GM23338 (cell line): ENCODE results near the gene SSBP2. TPM values are rescaled to one million over a fixed set of nuclear protein-coding genes. Genes with fewer than 3 reads are reported as not detected.

Source experiments
- ATAC-seq: fragments of 200-7000 bp; cut with Tn5 transposase; 3 replicates; pipeline ENCODE4 v1.9.1; 2020
- DNase-seq: peaks from one replicate; pipeline ENCODE4 v3.0.0-alpha.2; 2015; ENCODE audit warnings: low spot score
- H2AFZ ChIP-seq: fragments of 200-600 bp; sonication (generic); 2 replicates; pipeline ENCODE4 v1.8.0; 2016; ENCODE audit warnings: antibody characterized with exemption, mild to moderate bottlenecking, moderate library complexity
- H3F3A ChIP-seq: fragments of 200-600 bp; sonication (generic); replicated peaks from 2 replicates; pipeline ENCODE4 v1.8.0; 2017; ENCODE audit warnings: antibody characterized with exemption, mixed run types, low read depth
- H3K27ac ChIP-seq: fragments of 200-600 bp; sonication (generic); 2 replicates; pipeline ENCODE4 v1.6.1; 2016; ENCODE audit warnings: low read depth
- H3K27me3 ChIP-seq: fragments of 200-600 bp; sonication (generic); 2 replicates; pipeline ENCODE4 v1.8.0; 2016; ENCODE audit warnings: mild to moderate bottlenecking, mixed run types, moderate library complexity; ENCODE audit not compliant: insufficient read depth
- H3K36me3 ChIP-seq: fragments of 200-600 bp; sonication (generic); 2 replicates; pipeline ENCODE4 v1.8.0; 2016; ENCODE audit warnings: mild to moderate bottlenecking; ENCODE audit not compliant: insufficient read depth
- H3K4me1 ChIP-seq: fragments of 200-600 bp; sonication (generic); 2 replicates; pipeline ENCODE4 v1.8.0; 2016; ENCODE audit warnings: mild to moderate bottlenecking, moderate library complexity; ENCODE audit not compliant: insufficient read depth
- H3K4me2 ChIP-seq: fragments of 200-600 bp; sonication (generic); 2 replicates; pipeline ENCODE4 v1.7.1; 2017; ENCODE audit warnings: mixed run types
- H3K4me3 ChIP-seq: fragments of 200-600 bp; sonication (generic); 2 replicates; pipeline ENCODE4 v1.6.1; 2016; ENCODE audit warnings: mixed run types
- H3K79me2 ChIP-seq: fragments of 200-600 bp; sonication (generic); replicated peaks from 2 replicates; pipeline ENCODE4 v1.8.0; 2017; ENCODE audit warnings: mild to moderate bottlenecking; ENCODE audit not compliant: insufficient read depth
- H3K9me2 ChIP-seq: fragments of 200-600 bp; sonication (generic); 2 replicates; pipeline ENCODE4 v1.8.0; 2017; ENCODE audit not compliant: insufficient read depth
- H4K20me1 ChIP-seq: fragments of 200-600 bp; sonication (generic); replicated peaks from 2 replicates; pipeline ENCODE4 v1.8.0; 2017; ENCODE audit warnings: mild to moderate bottlenecking; ENCODE audit not compliant: insufficient read depth
- H3K27ac Mint-ChIP-seq: 2 replicates; pipeline ENCODE4 v1.8.0; 2020; ENCODE audit warnings: inconsistent platforms, mild to moderate bottlenecking, moderate library complexity, mixed read lengths
- H3K27me3 Mint-ChIP-seq: 3 replicates; pipeline ENCODE4 v1.8.0; 2022; ENCODE audit warnings: low read depth, mild to moderate bottlenecking, moderate library complexity, mixed read lengths, inconsistent platforms; ENCODE audit not compliant: insufficient read depth, poor library complexity
- H3K36me3 Mint-ChIP-seq: 3 replicates; pipeline ENCODE4 v1.8.0; 2021; ENCODE audit warnings: low read depth, mild to moderate bottlenecking, inconsistent platforms, moderate library complexity, mixed read lengths
- H3K4me1 Mint-ChIP-seq: 3 replicates; pipeline ENCODE4 v1.8.0; 2020; ENCODE audit warnings: mild to moderate bottlenecking, inconsistent platforms, mixed read lengths
- H3K4me3 Mint-ChIP-seq: 3 replicates; pipeline ENCODE4 v1.8.0; 2021; ENCODE audit warnings: moderate library complexity, mild to moderate bottlenecking, inconsistent platforms, mixed read lengths
- H3K9me3 Mint-ChIP-seq: 3 replicates; pipeline ENCODE4 v1.8.0; 2020; ENCODE audit warnings: moderate library complexity, mild to moderate bottlenecking, inconsistent platforms, mixed read lengths
- CREB1 ChIP-seq: fragments of 250-450 bp; sonication (Bioruptor Pico); IDR thresholded peaks from 2 replicates; pipeline ENCODE4 v1.5.0; 2020; ENCODE audit warnings: low read depth, mild to moderate bottlenecking, moderate library complexity
- CTCF ChIP-seq, 2 experiments: fragments of 200-600 bp in 1 of 2; sonication (generic) in 1 of 2; conservative IDR thresholded peaks; 2 replicates each; pipeline versions ENCODE4 v1.5.1 to v1.6.1; 2016 to 2017; ENCODE audit warnings: antibody characterized with exemption in 2 of 2, low read depth in 2 of 2, mild to moderate bottlenecking in 2 of 2, moderate library complexity in 1 of 2
- ETS1 ChIP-seq: IDR thresholded peaks from 2 replicates; pipeline ENCODE4 v1.6.1; 2016; ENCODE audit warnings: antibody characterized with exemption
- EZH2 ChIP-seq: fragments of 200-600 bp; sonication (generic); IDR thresholded peaks from one replicate; pipeline ENCODE4 v1.8.0; 2017; ENCODE audit warnings: antibody characterized with exemption, mild to moderate bottlenecking, low read depth; ENCODE audit not compliant: unreplicated experiment
- EZH2phosphoT487 ChIP-seq: fragments of 200-600 bp; sonication (generic); IDR thresholded peaks from one replicate; pipeline ENCODE4 v1.8.1; 2018; ENCODE audit warnings: antibody characterized with exemption; ENCODE audit not compliant: unreplicated experiment
- POLR2AphosphoS5 ChIP-seq: IDR thresholded peaks from 2 replicates; pipeline ENCODE4 v1.6.1; 2016; ENCODE audit warnings: antibody characterized with exemption, low read depth
- REST ChIP-seq: IDR thresholded peaks from one replicate; pipeline ENCODE4 v1.6.1; 2018; ENCODE audit warnings: antibody characterized with exemption; ENCODE audit not compliant: unreplicated experiment
- STAT1 ChIP-seq: IDR thresholded peaks from one replicate; pipeline ENCODE4 v1.6.1; 2016; ENCODE audit warnings: antibody characterized with exemption; ENCODE audit not compliant: unreplicated experiment
- ZNF114 ChIP-seq: fragments of 250-450 bp; sonication (Bioruptor Pico); IDR thresholded peaks from 2 replicates; pipeline ENCODE4 v1.5.0; 2020; ENCODE audit warnings: mild to moderate bottlenecking, moderate library complexity
- ZNF331 ChIP-seq: fragments of 250-450 bp; sonication (Bioruptor Pico); IDR thresholded peaks from 2 replicates; pipeline ENCODE4 v1.5.0; 2020; ENCODE audit warnings: low read depth, mild to moderate bottlenecking, moderate library complexity
- polyA plus RNA-seq: library from polyadenylated mRNA; unstranded; fragments of >200 nt; fragmentation: Nextera tagmentation; extraction: Ambion mirVana; gene quantifications from 2 replicates; pipeline ENCODE4 v1.2.1, GENCODE V29; 2016
- total RNA-seq: library from RNA; depleted of rRNA; stranded (reverse); fragments of >200 nt; shearing (Covaris generic); gene quantifications from 2 replicates; pipeline ENCODE4 v1.2.3, GENCODE V29; 2014

The SSBP2 gene
- total and polyA plus RNA-seq, 2 experiments from 2014 or later: 21.5 to 24.7 TPM

- Mint-ChIP-seq H3K27ac (no peak overlapping the region), H3K4me1 (no peaks in the 10 kb centered on the region), H3K9me3 (no peaks in the 10 kb centered on the region; the same call in 2 of the 3 replicates), H3K27me3 (no peaks in the 10 kb centered on the region), H3K4me3 (no peak overlapping the region), H3K36me3 (no peaks in the 10 kb centered on the region)
- TF ChIP-seq STAT1 (no peak), ZNF114 (CRISPR knock-in tag) (no peak)
- no peaks in the 10 kb centered on the region for H3K27me3 ChIP-seq
- DNase-seq (no peak), ATAC-seq (no peak)
- no peaks in the 10 kb centered on the region for H3K4me1 ChIP-seq
- no peak overlapping the region for H3K27ac ChIP-seq
- H3K79me2 ChIP-seq: no peaks in the 10 kb centered on the region
- H3K9me2 ChIP-seq: no peaks in the 10 kb centered on the region
- H3K36me3 ChIP-seq: no peaks in the 10 kb centered on the region
- no peak overlapping the region for H2AFZ ChIP-seq
- no peak overlapping the region for H3K4me2 ChIP-seq
- H3F3A ChIP-seq: no peaks in the 10 kb centered on the region
- no peaks in the 10 kb centered on the region for H4K20me1 ChIP-seq
- no peak overlapping the region for H3K4me3 ChIP-seq
Observed at GRCh38 chr5:81545911-81546310, 205.0 kb downstream of the SSBP2 start.

- Mint-ChIP-seq H3K27ac (no peak overlapping the region), H3K36me3 (peaks cover 7% of the 10 kb centered on the region; the same call in 1 of the 3 replicates), H3K4me1 (no peaks in the 10 kb centered on the region), H3K27me3 (no peaks in the 10 kb centered on the region), H3K4me3 (no peak overlapping the region), H3K9me3 (peaks cover 4% of the 10 kb centered on the region; the same call in 1 of the 3 replicates)
- DNase-seq: no peak
- no peaks in the 10 kb centered on the region for H3K36me3 ChIP-seq
- H4K20me1 ChIP-seq: no peaks in the 10 kb centered on the region
- no peak overlapping the region for H2AFZ ChIP-seq
- ATAC-seq: no peak
- no peaks in the 10 kb centered on the region for H3K27me3 ChIP-seq
- no peaks in the 10 kb centered on the region for H3K4me1 ChIP-seq
- H3K4me3 ChIP-seq: no peak overlapping the region
- no peaks in the 10 kb centered on the region for H3K79me2 ChIP-seq
- H3K4me2 ChIP-seq: no peak overlapping the region
- H3K9me2 ChIP-seq: no peaks in the 10 kb centered on the region
- H3F3A ChIP-seq: no peaks in the 10 kb centered on the region
- no peak overlapping the region for H3K27ac ChIP-seq
- no peak for TF ChIP-seq REST
- TF ChIP-seq STAT1: no peak
- TF ChIP-seq ETS1: no peak
- TF ChIP-seq CTCF (conservative IDR thresholded peaks at IDR 0.05; ENCODE audit: low read depth in 2 of 2): no peak
- TF ChIP-seq CREB1 (CRISPR knock-in tag): no peak
- TF ChIP-seq EZH2phosphoT487: no peak
- TF ChIP-seq POLR2AphosphoS5: no peak
- no peak for TF ChIP-seq EZH2
- no peak for TF ChIP-seq ZNF331 (CRISPR knock-in tag)
- no peak for TF ChIP-seq ZNF114 (CRISPR knock-in tag)
Observed at GRCh38 chr5:81544351-81545018, 206.4 kb downstream of the SSBP2 start.
